Measurements from ENCODE around the gene GPRC5C.

GRCh38 chr17:74424117-74424516, 7.8 kb upstream of the GPRC5C start:
- TF ChIP-seq POLR2AphosphoS5 (IDR thresholded peaks at IDR 0.05) (no peak), EP300 (IDR thresholded peaks at IDR 0.05) (no peak), POLR2A (IDR thresholded peaks at IDR 0.05) (no peak)
- TF ChIP-seq, protein P1, sequence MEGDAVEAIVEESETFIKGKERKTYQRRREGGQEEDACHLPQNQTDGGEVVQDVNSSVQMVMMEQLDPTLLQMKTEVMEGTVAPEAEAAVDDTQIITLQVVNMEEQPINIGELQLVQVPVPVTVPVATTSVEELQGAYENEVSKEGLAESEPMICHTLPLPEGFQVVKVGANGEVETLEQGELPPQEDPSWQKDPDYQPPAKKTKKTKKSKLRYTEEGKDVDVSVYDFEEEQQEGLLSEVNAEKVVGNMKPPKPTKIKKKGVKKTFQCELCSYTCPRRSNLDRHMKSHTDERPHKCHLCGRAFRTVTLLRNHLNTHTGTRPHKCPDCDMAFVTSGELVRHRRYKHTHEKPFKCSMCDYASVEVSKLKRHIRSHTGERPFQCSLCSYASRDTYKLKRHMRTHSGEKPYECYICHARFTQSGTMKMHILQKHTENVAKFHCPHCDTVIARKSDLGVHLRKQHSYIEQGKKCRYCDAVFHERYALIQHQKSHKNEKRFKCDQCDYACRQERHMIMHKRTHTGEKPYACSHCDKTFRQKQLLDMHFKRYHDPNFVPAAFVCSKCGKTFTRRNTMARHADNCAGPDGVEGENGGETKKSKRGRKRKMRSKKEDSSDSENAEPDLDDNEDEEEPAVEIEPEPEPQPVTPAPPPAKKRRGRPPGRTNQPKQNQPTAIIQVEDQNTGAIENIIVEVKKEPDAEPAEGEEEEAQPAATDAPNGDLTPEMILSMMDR (IDR thresholded peaks at IDR 0.05), result no peak
